Central memory CD8-positive, alpha-beta T cell (primary cell): Measurements from ENCODE around the gene TRIM72.
"Not testable (repeated sequence)": the region's sequence is repeated elsewhere in the genome, so short reads cannot be mapped to it uniquely, and the experiment has no call there.

Source experiments
- ATAC-seq: fragments of 150-1000 bp; cut with Tn5 transposase; replicated peaks from 2 replicates; pipeline ENCODE4 v1.10.0; 2022; ENCODE audit warnings: mild to moderate bottlenecking, moderate FRiP score, moderate number of reproducible peaks; ENCODE audit not compliant: poor library complexity, severe bottlenecking; ENCODE audit errors: extremely low read depth
- DNase-seq, 2 donors: peaks; one replicate each; pipeline ENCODE4 v3.0.0; 2021; ENCODE audit warnings: low spot score in 2 of 2
- H3K27ac Mint-ChIP-seq: one replicate; pipeline ENCODE4 v1.8.0; 2022; ENCODE audit warnings: low read depth, mild to moderate bottlenecking, moderate library complexity, mixed read lengths
- H3K27me3 Mint-ChIP-seq: one replicate; pipeline ENCODE4 v1.8.0; 2022; ENCODE audit warnings: mixed read lengths
- H3K36me3 Mint-ChIP-seq: one replicate; pipeline ENCODE4 v1.8.0; 2022; ENCODE audit warnings: mild to moderate bottlenecking, moderate library complexity, mixed read lengths; ENCODE audit not compliant: insufficient read depth
- H3K4me1 Mint-ChIP-seq: one replicate; pipeline ENCODE4 v1.8.0; 2022; ENCODE audit warnings: mixed read lengths
- H3K4me3 Mint-ChIP-seq: one replicate; pipeline ENCODE4 v1.8.0; 2022; ENCODE audit warnings: mild to moderate bottlenecking, moderate library complexity, mixed read lengths
- H3K9me3 Mint-ChIP-seq: one replicate; pipeline ENCODE4 v1.8.0; 2022; ENCODE audit warnings: mixed read lengths

The TRIM72 gene

DNA sequence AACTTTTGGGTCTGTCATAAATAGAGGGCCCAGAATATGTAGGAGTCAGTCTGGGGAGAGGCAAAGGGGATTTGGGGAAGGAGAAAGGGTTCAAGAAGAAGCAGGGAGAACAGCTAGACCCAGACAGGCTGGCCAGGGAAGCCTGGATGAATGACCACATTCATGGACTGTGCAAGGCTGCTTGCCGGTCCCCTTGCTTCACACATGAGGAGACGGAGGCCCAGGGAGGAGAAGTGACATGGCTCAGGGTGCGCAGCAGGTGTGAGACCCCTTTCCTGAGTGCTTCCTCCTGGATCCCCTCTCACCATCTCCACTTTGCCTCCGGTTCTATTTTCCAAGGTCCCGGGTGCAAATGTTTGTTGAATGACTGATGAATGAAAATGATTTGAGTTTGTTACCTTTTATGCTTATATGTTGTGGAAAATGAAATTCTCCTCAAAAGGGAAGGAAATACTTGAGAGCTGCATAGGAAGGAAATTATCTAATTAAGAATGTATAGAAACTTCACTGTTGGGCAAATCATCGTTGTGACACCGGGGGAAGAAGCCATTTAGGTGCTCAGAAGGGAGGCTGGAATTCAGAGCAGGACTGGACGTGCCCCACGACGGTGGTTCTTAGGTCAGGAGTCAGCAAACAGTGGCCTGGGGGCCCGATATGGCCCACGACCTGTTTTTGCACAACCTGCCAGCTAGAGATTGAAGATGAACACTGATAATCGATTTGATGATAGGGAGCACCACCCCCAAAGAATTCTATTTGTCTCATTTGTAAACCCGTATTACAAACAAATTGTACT lies 46.4 kb downstream of the TRIM72 start:
- H3K4me3 Mint-ChIP-seq = peak overlapping the region; percentile 74

DNA sequence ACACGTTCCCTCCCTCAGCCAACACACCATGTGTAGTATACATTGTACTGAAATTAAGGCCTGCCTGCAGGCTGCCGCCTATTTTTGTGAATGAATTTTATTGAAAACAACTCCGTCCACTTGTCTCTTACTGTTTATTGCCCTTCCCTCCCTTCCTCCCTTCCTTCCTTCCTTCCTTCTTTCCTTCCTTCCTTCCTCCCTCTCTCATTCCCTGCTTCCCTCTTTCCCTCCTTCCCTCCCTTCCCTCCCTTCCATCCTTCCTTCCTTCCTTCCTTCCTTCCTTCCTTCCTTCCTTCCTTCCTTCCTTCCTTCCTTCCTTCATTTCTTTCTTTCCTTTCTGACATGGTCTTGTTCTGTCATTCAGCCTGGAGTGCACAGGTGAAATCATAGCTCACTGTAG lies 48.2 kb downstream of the TRIM72 start:
- Mint-ChIP-seq H3K4me3 (no peak overlapping the region), H3K27me3 (no peaks in the 10 kb centered on the region), H3K36me3 (peaks cover 2% of the 10 kb centered on the region), H3K4me1 (peaks cover 44% of the 10 kb centered on the region), H3K9me3 (no peaks in the 10 kb centered on the region), H3K27ac (peak overlapping the region; percentile 6)
- DNase-seq (no peak), ATAC-seq (no peak)

More for the DNA sequence above, 46.4 kb downstream of the TRIM72 start:
- Mint-ChIP-seq H3K9me3 (no peaks in the 10 kb centered on the region), H3K36me3 (no peaks in the 10 kb centered on the region), H3K4me1 (peaks cover 34% of the 10 kb centered on the region), H3K27me3 (no peaks in the 10 kb centered on the region), H3K27ac (peak overlapping the region; percentile 71)
- ATAC-seq (no peak), DNase-seq (no peak)

DNA sequence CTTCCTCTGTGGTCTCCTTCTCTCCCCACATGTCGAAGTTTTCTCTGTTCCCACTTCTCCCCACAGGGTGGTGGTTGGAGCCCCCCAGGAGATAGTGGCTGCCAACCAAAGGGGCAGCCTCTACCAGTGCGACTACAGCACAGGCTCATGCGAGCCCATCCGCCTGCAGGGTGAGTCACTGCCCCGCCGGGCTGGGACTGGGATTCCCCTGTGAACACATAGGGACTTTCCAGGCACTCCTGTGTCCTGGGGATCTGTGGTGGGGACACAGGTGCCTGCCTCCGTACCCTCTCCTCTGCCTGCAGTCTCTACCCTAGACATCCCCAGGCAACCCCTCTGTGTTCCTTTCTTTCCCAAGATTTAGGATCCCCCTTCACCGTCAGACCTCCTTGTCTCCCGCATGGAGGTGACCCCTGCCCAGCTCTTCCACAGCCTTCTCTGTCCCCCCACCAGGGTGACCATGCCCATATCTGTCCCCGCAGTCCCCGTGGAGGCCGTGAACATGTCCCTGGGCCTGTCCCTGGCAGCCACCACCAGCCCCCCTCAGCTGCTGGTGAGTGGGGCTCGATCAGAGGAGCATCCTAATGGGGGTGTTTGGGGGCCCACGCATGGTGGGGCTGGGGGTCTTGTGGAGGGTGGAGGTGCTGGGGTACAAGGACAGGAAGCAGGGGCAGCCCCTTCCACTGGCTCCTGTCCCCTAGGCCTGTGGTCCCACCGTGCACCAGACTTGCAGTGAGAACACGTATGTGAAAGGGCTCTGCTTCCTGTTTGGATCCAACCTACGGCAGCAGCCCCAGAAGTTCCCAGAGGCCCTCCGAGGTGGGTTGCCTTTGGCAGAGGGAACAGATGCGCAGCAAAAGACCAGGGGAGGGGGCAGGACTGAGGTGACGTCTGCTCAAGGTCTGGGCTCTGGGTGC lies 51.7 kb downstream of the TRIM72 start:
- H3K27me3 Mint-ChIP-seq = no peaks in the 10 kb centered on the region
- peaks cover 12% of the 10 kb centered on the region for H3K36me3 Mint-ChIP-seq
- peak in 1 of 2 donors; percentile 39 for DNase-seq
- H3K4me3 Mint-ChIP-seq = peak overlapping the region; percentile 61
- H3K9me3 Mint-ChIP-seq = no peaks in the 10 kb centered on the region
- H3K4me1 Mint-ChIP-seq = peaks cover 49% of the 10 kb centered on the region
- H3K27ac Mint-ChIP-seq = peak overlapping the region; percentile 95
- ATAC-seq = peak; percentile 95

DNA sequence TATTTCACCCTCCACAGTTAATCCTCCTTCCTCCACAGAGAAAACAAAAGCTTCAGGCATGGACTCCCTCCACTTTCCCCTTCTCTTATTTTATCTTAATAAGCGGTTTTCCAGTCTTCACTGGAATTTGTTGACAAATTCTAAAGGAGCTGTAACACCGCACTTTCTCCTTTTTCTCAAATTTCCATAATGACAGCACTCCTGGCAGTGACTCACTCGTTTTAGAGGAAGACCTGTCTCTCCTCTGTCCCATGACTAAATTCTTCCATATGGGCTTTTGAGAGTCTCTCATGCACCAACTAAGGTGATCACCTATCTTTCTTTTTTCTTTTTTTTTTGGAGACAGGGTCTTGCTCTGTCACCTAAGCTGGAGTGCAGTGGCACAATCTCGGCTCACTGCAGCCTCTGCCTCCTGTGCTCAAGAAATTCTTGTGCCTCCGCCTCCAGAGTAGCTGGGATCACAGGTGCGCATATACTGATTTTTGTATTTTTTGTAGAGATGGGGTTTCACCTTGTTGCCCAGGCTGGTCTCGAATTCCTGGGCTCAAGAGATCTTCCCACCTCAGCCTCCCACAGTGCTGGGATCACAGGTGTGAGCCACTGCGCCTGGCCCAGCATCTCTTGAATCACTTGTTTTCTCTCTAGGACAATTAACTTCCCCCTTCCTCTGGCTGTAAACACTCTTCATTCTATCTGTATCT lies 53.6 kb downstream of the TRIM72 start:
- Mint-ChIP-seq H3K27me3 (no peaks in the 10 kb centered on the region), H3K9me3 (no peaks in the 10 kb centered on the region), H3K27ac (peak overlapping the region; percentile 77), H3K4me1 (peaks cover 38% of the 10 kb centered on the region), H3K36me3 (peaks cover 17% of the 10 kb centered on the region), H3K4me3 (no peak overlapping the region)
- DNase-seq = no peak
- no peak for ATAC-seq

DNA sequence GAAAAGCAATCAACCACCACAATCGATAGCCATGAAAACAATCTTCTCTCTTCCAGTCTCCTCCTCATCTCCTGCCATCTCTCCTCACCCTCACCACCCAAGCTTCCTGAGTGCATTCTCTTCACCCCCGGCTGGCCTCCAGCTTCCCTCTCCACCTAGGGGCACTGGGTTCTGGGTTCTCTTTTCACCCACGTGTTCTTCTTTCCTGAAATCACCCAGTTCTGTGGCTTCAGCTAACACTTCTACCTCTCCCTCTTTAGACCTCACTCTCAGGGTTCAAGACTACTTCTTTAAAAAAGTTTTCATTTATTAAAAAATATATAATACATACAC lies 54.1 kb downstream of the TRIM72 start:
- H3K9me3 Mint-ChIP-seq = no peaks in the 10 kb centered on the region
- DNase-seq (no peak), ATAC-seq (no peak)
- H3K4me1 Mint-ChIP-seq = peaks cover 37% of the 10 kb centered on the region
- H3K36me3 Mint-ChIP-seq = peaks cover 17% of the 10 kb centered on the region
- H3K27me3 Mint-ChIP-seq = no peaks in the 10 kb centered on the region
- no peak overlapping the region for H3K4me3 Mint-ChIP-seq
- H3K27ac Mint-ChIP-seq = peak overlapping the region; percentile 77

DNA sequence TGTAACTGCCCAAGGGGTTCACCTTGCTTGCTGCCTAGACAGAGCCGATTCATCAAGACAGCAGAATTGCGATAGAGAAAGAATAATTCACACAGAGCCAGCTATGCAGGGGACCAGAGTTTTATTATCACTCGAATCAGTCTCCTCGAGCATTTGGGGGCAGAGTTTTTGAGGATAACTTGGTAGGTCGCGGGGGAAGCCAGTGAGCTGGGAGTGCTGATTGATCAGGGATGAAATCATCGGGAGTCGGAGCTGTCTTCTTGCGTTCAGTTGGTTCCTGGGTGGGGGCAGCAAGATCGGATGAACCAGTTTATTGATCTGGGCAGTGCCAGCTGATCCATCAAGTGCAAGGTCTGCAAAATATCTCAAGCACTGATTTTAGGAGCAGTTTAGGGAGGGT lies 55.0 kb downstream of the TRIM72 start:
- H3K27ac Mint-ChIP-seq = peak overlapping the region; percentile 77
- peaks cover 17% of the 10 kb centered on the region for H3K36me3 Mint-ChIP-seq
- DNase-seq (no peak), ATAC-seq (no peak)
- no peak overlapping the region for H3K4me3 Mint-ChIP-seq
- peaks cover 31% of the 10 kb centered on the region for H3K4me1 Mint-ChIP-seq
- no peaks in the 10 kb centered on the region for H3K9me3 Mint-ChIP-seq
- H3K27me3 Mint-ChIP-seq = no peaks in the 10 kb centered on the region

DNA sequence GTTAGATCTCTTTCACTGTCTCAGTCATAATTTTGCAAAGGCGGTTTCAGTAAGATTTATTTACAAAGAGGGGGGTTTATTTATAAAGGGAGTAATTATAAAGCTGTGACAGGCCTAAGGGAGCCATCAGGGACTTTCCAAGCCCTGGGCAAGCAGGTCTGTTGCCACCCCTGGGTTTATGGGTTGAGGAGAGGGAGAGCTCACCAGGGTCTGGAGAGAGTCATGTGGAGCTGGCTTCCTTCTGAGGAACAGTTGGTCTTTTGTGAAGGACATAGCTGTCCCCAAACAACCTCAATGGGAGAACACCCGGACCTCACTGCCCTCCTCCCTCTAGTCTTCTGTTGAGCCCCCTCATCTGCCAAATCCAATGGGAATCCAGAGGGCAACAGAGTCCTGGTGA lies 55.6 kb downstream of the TRIM72 start:
- ATAC-seq (no peak), DNase-seq (no peak)
- Mint-ChIP-seq H3K4me1 (peaks cover 31% of the 10 kb centered on the region), H3K4me3 (no peak overlapping the region), H3K27ac (no peak overlapping the region), H3K27me3 (no peaks in the 10 kb centered on the region), H3K9me3 (no peaks in the 10 kb centered on the region), H3K36me3 (peaks cover 17% of the 10 kb centered on the region)

- not testable (repeated sequence) for H3K4me3 Mint-ChIP-seq, H3K27ac Mint-ChIP-seq, H3K27me3 Mint-ChIP-seq, DNase-seq, H3K9me3 Mint-ChIP-seq, ATAC-seq
- H3K36me3 Mint-ChIP-seq = peaks cover 17% of the 10 kb centered on the region
- peaks cover 30% of the 10 kb centered on the region for H3K4me1 Mint-ChIP-seq
Observed at GRCh38 chr16:31269973-31270372, 56.1 kb downstream of the TRIM72 start.

GRCh38 chr16:31270795-31271194 lies 56.9 kb downstream of the TRIM72 start:
- peaks cover 22% of the 10 kb centered on the region for H3K4me1 Mint-ChIP-seq
- no peaks in the 10 kb centered on the region for H3K27me3 Mint-ChIP-seq
- H3K36me3 Mint-ChIP-seq = peaks cover 17% of the 10 kb centered on the region
- H3K9me3 Mint-ChIP-seq = no peaks in the 10 kb centered on the region
- H3K27ac Mint-ChIP-seq = no peak overlapping the region
- no peak for ATAC-seq
- DNase-seq = no peak
- no peak overlapping the region for H3K4me3 Mint-ChIP-seq

DNA sequence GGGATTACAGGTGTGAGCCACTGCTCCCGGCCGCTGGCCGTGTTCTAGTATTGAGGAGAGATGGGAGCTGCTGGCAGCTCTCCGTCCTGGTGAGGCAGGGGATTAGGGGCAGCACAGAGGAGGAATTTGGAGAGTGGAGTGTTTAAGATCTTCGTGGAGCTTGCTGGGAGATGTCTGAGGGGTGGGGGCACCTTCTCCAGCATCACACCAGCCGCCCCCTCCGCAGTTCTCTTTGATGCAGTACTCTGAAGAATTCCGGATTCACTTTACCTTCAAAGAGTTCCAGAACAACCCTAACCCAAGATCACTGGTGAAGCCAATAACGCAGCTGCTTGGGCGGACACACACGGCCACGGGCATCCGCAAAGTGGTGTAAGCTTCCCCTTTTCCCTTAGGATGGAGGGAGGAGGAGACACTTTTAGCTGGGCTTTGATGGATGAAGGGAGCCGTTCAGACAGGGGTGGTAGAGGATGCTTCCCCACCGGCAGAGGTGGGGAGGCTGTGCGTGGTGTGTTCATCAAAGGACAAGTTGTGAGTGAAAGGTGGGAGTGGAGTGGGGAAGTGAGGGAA lies 57.8 kb downstream of the TRIM72 start:
- Mint-ChIP-seq H3K9me3 (no peaks in the 10 kb centered on the region), H3K4me1 (peaks cover 21% of the 10 kb centered on the region), H3K27me3 (no peaks in the 10 kb centered on the region), H3K27ac (no peak overlapping the region), H3K36me3 (peaks cover 17% of the 10 kb centered on the region), H3K4me3 (no peak overlapping the region)
- ATAC-seq (no peak), DNase-seq (no peak)

DNA sequence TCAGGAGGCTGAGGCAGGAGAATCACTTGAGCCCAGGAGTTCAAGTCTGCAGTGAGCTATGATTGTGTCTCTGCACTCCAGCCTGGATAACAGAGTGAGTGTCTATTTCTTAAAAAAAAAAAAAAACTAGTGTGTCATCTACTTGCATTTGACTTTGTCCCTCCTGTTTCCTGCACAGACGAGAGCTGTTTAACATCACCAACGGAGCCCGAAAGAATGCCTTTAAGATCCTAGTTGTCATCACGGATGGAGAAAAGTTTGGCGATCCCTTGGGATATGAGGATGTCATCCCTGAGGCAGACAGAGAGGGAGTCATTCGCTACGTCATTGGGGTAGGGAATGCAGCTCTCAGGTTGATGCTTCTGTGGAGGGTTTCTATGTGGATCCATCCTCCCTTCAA lies 59.3 kb downstream of the TRIM72 start:
- H3K4me3 Mint-ChIP-seq = no peak overlapping the region
- no peaks in the 10 kb centered on the region for H3K9me3 Mint-ChIP-seq
- ATAC-seq (no peak), DNase-seq (no peak)
- peaks cover 10% of the 10 kb centered on the region for H3K4me1 Mint-ChIP-seq
- no peak overlapping the region for H3K27ac Mint-ChIP-seq
- peaks cover 6% of the 10 kb centered on the region for H3K36me3 Mint-ChIP-seq
- no peaks in the 10 kb centered on the region for H3K27me3 Mint-ChIP-seq

DNA sequence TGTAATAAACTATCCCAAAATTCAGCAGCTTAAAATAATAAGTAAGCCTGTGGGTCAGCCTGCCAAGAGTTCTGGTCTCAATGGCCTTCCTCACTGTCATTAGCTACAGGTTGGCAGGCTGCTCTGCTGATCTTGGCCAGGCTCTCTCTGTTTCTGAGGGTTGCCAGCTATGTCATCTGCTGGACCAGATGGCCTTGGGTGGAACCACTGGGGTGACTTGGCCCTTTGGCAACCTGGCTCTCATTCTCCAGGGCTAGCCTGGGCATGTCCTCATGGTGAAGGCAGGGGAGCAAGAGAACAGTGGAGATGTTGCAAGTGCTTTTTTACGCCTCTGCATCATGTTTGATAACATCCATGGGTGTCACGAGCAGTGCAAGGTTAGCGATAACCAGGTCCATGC lies 59.8 kb downstream of the TRIM72 start:
- H3K9me3 Mint-ChIP-seq = no peaks in the 10 kb centered on the region
- peaks cover 6% of the 10 kb centered on the region for H3K36me3 Mint-ChIP-seq
- peaks cover 7% of the 10 kb centered on the region for H3K4me1 Mint-ChIP-seq
- no peak overlapping the region for H3K27ac Mint-ChIP-seq
- no peak overlapping the region for H3K4me3 Mint-ChIP-seq
- ATAC-seq (no peak), DNase-seq (no peak)
- H3K27me3 Mint-ChIP-seq = no peaks in the 10 kb centered on the region
